ENCODE data around the gene TGM3. TPM values are rescaled to one million over a fixed set of nuclear protein-coding genes. Genes with fewer than 3 reads are reported as not detected.
A peak's percentile ranks its signal among the peaks of the same experiment; 100 is the strongest.
"Not testable (repeated sequence)": the region's sequence is repeated elsewhere in the genome, so short reads cannot be mapped to it uniquely, and the experiment has no call there.

Gene TGM3
- total RNA-seq, 2 donors from 2014 or later, result 0.27 to 0.82 TPM

DNA sequence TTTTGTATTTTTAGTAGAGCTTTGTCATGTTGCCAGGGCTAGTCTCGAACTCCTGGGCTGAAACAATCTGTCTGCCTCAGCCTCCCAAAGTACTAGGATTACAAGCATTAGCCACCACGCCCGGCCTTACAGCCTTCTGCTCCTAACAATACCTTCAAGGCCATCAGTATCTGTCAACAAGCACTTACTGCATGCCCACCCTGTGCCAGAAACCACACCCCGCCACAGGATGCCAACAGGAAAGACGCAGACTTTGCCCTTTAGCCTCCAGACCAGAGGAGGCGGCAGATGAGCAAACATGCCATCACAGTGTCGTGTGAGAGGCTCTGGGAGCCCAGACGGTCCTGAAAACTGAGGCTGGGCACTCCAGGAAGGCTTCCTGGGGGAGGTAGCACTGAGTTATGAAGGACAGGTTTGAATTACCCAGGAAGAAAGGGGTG lies 34.7 kb upstream of the TGM3 start:
- H3K27ac ChIP-seq, result no peak overlapping the region
- TF ChIP-seq, protein P1, sequence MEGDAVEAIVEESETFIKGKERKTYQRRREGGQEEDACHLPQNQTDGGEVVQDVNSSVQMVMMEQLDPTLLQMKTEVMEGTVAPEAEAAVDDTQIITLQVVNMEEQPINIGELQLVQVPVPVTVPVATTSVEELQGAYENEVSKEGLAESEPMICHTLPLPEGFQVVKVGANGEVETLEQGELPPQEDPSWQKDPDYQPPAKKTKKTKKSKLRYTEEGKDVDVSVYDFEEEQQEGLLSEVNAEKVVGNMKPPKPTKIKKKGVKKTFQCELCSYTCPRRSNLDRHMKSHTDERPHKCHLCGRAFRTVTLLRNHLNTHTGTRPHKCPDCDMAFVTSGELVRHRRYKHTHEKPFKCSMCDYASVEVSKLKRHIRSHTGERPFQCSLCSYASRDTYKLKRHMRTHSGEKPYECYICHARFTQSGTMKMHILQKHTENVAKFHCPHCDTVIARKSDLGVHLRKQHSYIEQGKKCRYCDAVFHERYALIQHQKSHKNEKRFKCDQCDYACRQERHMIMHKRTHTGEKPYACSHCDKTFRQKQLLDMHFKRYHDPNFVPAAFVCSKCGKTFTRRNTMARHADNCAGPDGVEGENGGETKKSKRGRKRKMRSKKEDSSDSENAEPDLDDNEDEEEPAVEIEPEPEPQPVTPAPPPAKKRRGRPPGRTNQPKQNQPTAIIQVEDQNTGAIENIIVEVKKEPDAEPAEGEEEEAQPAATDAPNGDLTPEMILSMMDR (IDR thresholded peaks at IDR 0.05), result no peak
- H3K4me3 ChIP-seq, result no peak overlapping the region
- no peaks in the 10 kb centered on the region for H3K4me1 ChIP-seq
- peak; percentile 89 for DNase-seq
- no peak overlapping the region for H3K9ac ChIP-seq (ENCODE audit: low read depth in 2 of 2, low read length in 2 of 2)
- no peaks in the 10 kb centered on the region for H3K27me3 ChIP-seq
- no peaks in the 10 kb centered on the region for H3K36me3 ChIP-seq
- H3K9me3 ChIP-seq, result no peaks in the 10 kb centered on the region
- intact Hi-C loops (cut with DNase I), result no loop called here

DNA sequence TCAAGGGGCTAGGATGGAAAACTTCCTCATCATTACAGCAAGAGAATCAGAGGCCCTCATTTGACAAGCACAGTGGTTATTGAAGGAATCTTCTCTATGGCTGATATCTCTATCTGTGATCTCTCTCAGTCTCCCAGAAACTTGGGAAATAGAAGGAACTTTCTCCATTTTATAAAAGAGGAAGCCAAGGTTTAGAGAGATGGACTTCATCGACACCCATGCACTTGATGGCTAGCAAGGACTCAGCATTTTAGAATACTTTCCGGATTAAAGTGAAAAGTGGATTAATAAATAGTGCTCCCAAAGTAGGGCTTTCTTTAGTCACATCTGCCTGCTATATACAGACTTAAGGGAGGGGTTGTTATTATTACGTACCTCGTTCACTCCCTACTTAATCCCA lies 34.2 kb upstream of the TGM3 start:
- no peak overlapping the region for H3K27ac ChIP-seq

DNA sequence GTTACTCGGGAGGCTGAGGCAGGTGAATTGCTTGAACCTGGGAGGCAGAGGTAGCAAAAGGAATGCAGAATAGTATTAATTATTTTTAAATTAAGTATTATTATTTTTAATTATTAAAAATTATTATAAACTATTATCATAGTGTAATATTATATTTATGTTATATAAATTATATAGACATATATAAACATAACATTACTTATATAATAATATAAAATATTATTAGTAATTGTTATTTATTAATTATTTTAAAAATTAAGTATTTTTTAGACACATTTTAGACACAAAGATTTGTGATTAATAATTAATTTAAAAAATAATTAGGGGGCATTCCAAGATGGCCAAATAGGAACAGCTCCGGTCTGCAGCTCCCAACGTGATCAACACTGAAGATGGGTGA lies 31.7 kb upstream of the TGM3 start:
- Histone ChIP-seq H3K4me3 (no peak overlapping the region), H3K27ac (no peak overlapping the region), H3K9me3 (no peaks in the 10 kb centered on the region), H3K9ac (ENCODE audit: low read depth in 2 of 2, low read length in 2 of 2) (no peak overlapping the region), H3K27me3 (no peaks in the 10 kb centered on the region), H3K4me1 (no peaks in the 10 kb centered on the region), H3K36me3 (no peaks in the 10 kb centered on the region)
- no peak for DNase-seq
- TF ChIP-seq, protein P1 (IDR thresholded peaks at IDR 0.05), result no peak
- intact Hi-C loops (cut with DNase I), result no loop called here

More for the DNA sequence above, 34.2 kb upstream of the TGM3 start:
- H3K4me3 ChIP-seq, result no peak overlapping the region
- TF ChIP-seq, protein P1 (IDR thresholded peaks at IDR 0.05), result no peak
- no peak for DNase-seq
- no peak overlapping the region for H3K9ac ChIP-seq (ENCODE audit: low read depth in 2 of 2, low read length in 2 of 2)
- H3K9me3 ChIP-seq, result no peaks in the 10 kb centered on the region
- H3K36me3 ChIP-seq, result no peaks in the 10 kb centered on the region
- no peaks in the 10 kb centered on the region for H3K27me3 ChIP-seq
- intact Hi-C loops (cut with DNase I), result no loop called here
- no peaks in the 10 kb centered on the region for H3K4me1 ChIP-seq

DNA sequence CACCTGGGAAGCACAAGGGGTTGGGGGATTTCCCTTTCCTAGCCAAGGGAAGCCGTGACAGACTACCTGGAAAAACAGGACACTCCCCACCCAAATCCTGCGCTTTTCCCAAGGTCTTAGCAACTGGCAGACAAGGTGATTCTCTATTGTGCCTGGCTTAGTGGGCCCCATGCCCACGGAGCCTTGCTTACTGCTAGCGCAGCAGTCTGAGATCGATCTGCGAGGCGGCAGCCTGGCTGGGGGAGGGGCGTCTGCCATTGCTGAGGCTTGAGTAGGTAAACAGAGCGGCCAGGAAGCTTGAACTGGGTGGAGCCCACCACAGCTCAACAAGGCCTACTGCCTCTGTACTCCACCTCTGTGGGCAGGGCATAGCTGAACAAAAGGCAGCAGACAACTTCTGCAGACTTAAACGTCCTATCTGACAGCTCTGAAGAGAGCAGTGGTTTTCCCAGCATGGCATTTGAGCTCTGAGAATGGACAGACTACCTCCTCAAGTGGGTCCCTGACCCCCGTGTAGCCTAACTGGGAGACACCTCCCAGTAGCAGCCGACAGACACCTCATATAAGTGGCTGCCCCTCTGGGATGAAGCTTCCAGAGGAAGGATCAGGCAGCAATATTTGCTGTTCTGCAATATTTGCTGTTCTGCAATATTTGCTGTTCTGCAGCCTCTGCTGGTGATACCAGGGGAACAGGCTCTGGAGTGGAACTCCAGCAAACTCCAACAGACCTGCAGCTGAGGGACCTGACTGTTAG lies 31.0 kb upstream of the TGM3 start:
- intact Hi-C loops (cut with DNase I); H3K9me3 ChIP-seq; H3K4me1 ChIP-seq; H3K36me3 ChIP-seq; H3K9ac ChIP-seq (ENCODE audit: low read depth in 2 of 2, low read length in 2 of 2); H3K4me3 ChIP-seq; H3K27me3 ChIP-seq; H3K27ac ChIP-seq: not testable (repeated sequence)
- peak; percentile 70 for DNase-seq

DNA sequence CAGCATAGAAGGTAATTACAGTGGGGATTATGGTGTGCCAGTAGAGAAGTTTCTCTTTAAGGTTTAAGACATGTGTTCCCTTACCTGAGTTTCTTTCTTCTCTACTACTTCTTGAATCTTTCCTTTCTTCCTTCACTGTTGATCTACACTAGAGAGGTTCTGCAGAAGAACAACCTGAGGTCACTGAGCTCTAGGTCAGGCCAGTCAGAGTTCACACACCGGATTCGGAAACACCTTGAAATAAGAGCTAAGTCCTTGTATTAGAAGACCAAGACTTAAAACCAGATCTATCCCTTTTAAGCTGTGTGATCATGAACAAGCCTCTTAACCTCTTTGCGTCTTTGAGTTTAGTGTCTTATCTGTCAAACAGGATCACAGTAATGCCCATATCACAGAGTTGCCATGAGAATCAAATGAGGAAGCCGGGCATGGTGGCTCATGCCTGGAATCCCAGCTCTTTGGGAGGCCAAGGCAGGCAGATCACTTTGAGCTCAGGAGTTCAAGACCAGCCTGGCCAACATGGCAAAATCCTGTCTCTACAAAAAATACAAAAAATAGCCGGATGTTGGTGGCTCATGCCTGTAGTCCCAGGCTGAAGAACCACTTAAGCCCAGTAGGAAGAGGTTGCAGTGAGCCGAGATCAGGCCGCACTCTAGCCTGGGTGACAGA lies 22.0 kb upstream of the TGM3 start:
- Histone ChIP-seq H3K27me3 (no peaks in the 10 kb centered on the region), H3K4me3 (no peak overlapping the region), H3K27ac (no peak overlapping the region), H3K36me3 (no peaks in the 10 kb centered on the region), H3K4me1 (no peaks in the 10 kb centered on the region), H3K9ac (ENCODE audit: low read depth in 2 of 2, low read length in 2 of 2) (no peak overlapping the region), H3K9me3 (no peaks in the 10 kb centered on the region)
- no peak for DNase-seq
- TF ChIP-seq, protein P1 (IDR thresholded peaks at IDR 0.05), result no peak
- intact Hi-C loops (cut with DNase I), result no loop called here

DNA sequence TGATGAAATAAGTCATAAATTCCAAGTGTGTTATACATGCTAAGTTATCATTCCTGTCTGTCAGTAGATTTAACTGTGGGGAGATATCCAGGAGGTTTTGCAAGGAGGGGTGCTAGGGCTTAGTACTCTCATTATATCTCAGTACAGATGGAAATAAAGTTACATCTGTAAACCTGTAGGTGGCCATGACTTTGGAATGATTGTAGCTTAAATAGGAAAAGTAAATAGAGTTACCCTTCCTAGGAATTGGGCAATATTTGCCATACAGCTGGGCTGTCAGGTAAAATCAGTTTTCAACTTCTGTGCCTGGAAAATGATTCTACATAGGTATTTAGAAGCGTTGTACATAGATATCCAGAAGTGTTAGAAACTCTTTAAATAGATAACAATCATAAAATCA lies 19.8 kb upstream of the TGM3 start:
- H3K36me3 ChIP-seq, result no peaks in the 10 kb centered on the region
- no peaks in the 10 kb centered on the region for H3K4me1 ChIP-seq
- H3K27ac ChIP-seq, result no peak overlapping the region
- no peaks in the 10 kb centered on the region for H3K9me3 ChIP-seq
- DNase-seq, result no peak
- TF ChIP-seq, protein P1 (IDR thresholded peaks at IDR 0.05), result no peak
- no peaks in the 10 kb centered on the region for H3K27me3 ChIP-seq
- H3K4me3 ChIP-seq, result no peak overlapping the region
- H3K9ac ChIP-seq (ENCODE audit: low read depth in 2 of 2, low read length in 2 of 2), result no peak overlapping the region
- intact Hi-C loops (cut with DNase I), result no loop called here
